ENCODE results near the gene PCMT1. TPM values are rescaled to one million over a fixed set of nuclear protein-coding genes. Genes with fewer than 3 reads are reported as not detected.

PCMT1 gene
- total RNA-seq, 1 experiment from 2014 or later = 118 TPM

GRCh38 chr6:149779644-149779963 is 30.1 kb downstream of the PCMT1 start:
- POLR2A ChIA-PET = no interaction called here
- Histone ChIP-seq H3K4me3 (ENCODE audit: low read depth, low read length) (no peak overlapping the region), H3K36me3 (ENCODE audit: control insufficient read depth, insufficient read depth, low read length) (no peaks in the 10 kb centered on the region; the same call in 1 of the 2 replicates), H3K27me3 (replicated peaks; ENCODE audit: control insufficient read depth, insufficient read depth, low read length) (no peaks in the 10 kb centered on the region), H3K9me3 (no peaks in the 10 kb centered on the region), H3K4me1 (no peaks in the 10 kb centered on the region; the same call in 1 of the 2 replicates)
- CTCF ChIA-PET = no interaction called here
- TF ChIP-seq CTCF (IDR thresholded peaks at IDR 0.05; ENCODE audit: insufficient read depth in 1 of 2, low read depth in 1 of 2, low read length in 1 of 2, severe bottlenecking in 1 of 2, unreplicated experiment in 1 of 2) = no peak
- Mint-ChIP-seq H3K4me3 (ENCODE audit: unreplicated experiment) (no peak overlapping the region), H3K27me3 (ENCODE audit: insufficient read depth, unreplicated experiment) (no peaks in the 10 kb centered on the region), H3K4me1 (ENCODE audit: low read depth, unreplicated experiment) (peaks cover 6% of the 10 kb centered on the region), H3K9me3 (ENCODE audit: unreplicated experiment) (no peaks in the 10 kb centered on the region), H3K36me3 (ENCODE audit: insufficient read depth, unreplicated experiment) (peaks cover 61% of the 10 kb centered on the region), H3K27ac (ENCODE audit: unreplicated experiment) (no peak overlapping the region)
- no TSS peak for BruUV-seq (replicated peaks)
- DNase-seq = no peak
- intact Hi-C loops (cut with micrococcal nuclease; ENCODE audit: unreplicated experiment) = no loop called here

GRCh38 chr6:149781715-149782114 is 32.2 kb downstream of the PCMT1 start:
- Histone ChIP-seq H3K27me3 (replicated peaks; ENCODE audit: control insufficient read depth, insufficient read depth, low read length) (no peaks in the 10 kb centered on the region), H3K4me1 (no peaks in the 10 kb centered on the region; the same call in 1 of the 2 replicates), H3K9me3 (no peaks in the 10 kb centered on the region), H3K4me3 (ENCODE audit: low read depth, low read length) (no peak overlapping the region), H3K36me3 (ENCODE audit: control insufficient read depth, insufficient read depth, low read length) (no peaks in the 10 kb centered on the region; the same call in 1 of the 2 replicates)
- Mint-ChIP-seq H3K27me3 (ENCODE audit: insufficient read depth, unreplicated experiment) (no peaks in the 10 kb centered on the region), H3K4me3 (ENCODE audit: unreplicated experiment) (no peak overlapping the region), H3K4me1 (ENCODE audit: low read depth, unreplicated experiment) (peaks cover 6% of the 10 kb centered on the region), H3K27ac (ENCODE audit: unreplicated experiment) (no peak overlapping the region), H3K9me3 (ENCODE audit: unreplicated experiment) (no peaks in the 10 kb centered on the region), H3K36me3 (ENCODE audit: insufficient read depth, unreplicated experiment) (peaks cover 48% of the 10 kb centered on the region)
- BruUV-seq (replicated peaks) = no TSS peak
- ChIA-PET POLR2A (no interaction called here), CTCF (no interaction called here)
- TF ChIP-seq CTCF (IDR thresholded peaks at IDR 0.05; ENCODE audit: insufficient read depth in 1 of 2, low read depth in 1 of 2, low read length in 1 of 2, severe bottlenecking in 1 of 2, unreplicated experiment in 1 of 2) = no peak
- intact Hi-C loops (cut with micrococcal nuclease; ENCODE audit: unreplicated experiment) = no loop called here
- no peak for DNase-seq

- CTCF ChIA-PET = no interaction called here
- H3K36me3 ChIP-seq (ENCODE audit: control insufficient read depth, insufficient read depth, low read length) = no peaks in the 10 kb centered on the region; the same call in 1 of the 2 replicates
These were observed 32.8 kb downstream of the PCMT1 start for GRCh38 chr6:149782337-149782736.

More at GRCh38 chr6:149782337-149782736, 32.8 kb downstream of the PCMT1 start:
- Mint-ChIP-seq H3K27ac (ENCODE audit: unreplicated experiment) (no peak overlapping the region), H3K4me1 (ENCODE audit: low read depth, unreplicated experiment) (peaks cover 6% of the 10 kb centered on the region), H3K36me3 (ENCODE audit: insufficient read depth, unreplicated experiment) (peaks cover 49% of the 10 kb centered on the region), H3K9me3 (ENCODE audit: unreplicated experiment) (no peaks in the 10 kb centered on the region), H3K4me3 (ENCODE audit: unreplicated experiment) (no peak overlapping the region), H3K27me3 (ENCODE audit: insufficient read depth, unreplicated experiment) (no peaks in the 10 kb centered on the region)
- H3K9me3 ChIP-seq = no peaks in the 10 kb centered on the region
- POLR2A ChIA-PET = no interaction called here
- BruUV-seq (replicated peaks) = no TSS peak
- no peak overlapping the region for H3K4me3 ChIP-seq (ENCODE audit: low read depth, low read length)
- no peak for TF ChIP-seq CTCF (IDR thresholded peaks at IDR 0.05; ENCODE audit: insufficient read depth in 1 of 2, low read depth in 1 of 2, low read length in 1 of 2, severe bottlenecking in 1 of 2, unreplicated experiment in 1 of 2)
- no peaks in the 10 kb centered on the region for H3K27me3 ChIP-seq (replicated peaks; ENCODE audit: control insufficient read depth, insufficient read depth, low read length)
- DNase-seq = no peak
- H3K4me1 ChIP-seq = no peaks in the 10 kb centered on the region; the same call in 1 of the 2 replicates
- intact Hi-C loops (cut with micrococcal nuclease; ENCODE audit: unreplicated experiment) = no loop called here

Measured in Caco-2 (cell line).